ENCODE results near the gene SPATC1L. TPM values are rescaled to one million over a fixed set of nuclear protein-coding genes. Genes with fewer than 3 reads are reported as not detected.

The SPATC1L gene
- total RNA-seq, 2 experiments from 2014 or later: 4.7 to 8.3 TPM

DNA sequence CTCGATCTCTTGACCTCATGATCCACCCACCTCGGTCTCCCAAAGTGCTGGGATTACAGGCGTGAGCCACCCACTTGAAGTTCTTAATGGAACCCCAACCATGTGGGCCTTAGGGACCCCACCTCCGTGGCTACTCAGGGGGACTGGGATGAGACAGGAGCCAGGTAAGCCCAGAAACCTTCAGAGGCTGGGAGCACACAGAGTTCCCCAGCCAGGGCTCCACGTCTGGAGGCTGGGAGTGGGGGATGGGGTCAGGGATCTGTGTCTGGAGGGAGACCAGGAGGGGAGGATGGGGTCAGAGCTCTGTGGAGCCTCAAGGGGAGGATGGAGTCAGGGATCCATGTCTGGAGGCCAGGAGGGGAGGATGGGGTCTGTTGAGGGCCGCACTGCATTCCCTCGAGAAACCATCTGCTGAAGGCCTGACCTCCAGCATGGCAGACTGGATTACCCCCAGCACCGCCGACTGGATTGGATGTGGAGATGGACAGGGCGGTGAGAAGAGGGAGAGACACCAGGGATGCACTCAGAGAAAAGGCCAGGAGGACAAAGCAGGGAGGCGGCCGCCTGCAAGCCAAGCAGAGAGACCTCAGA, 26.8 kb downstream of the SPATC1L start:
- no peaks in the 10 kb centered on the region for H3K9me2 ChIP-seq (ENCODE audit: insufficient read depth, low read length)

DNA sequence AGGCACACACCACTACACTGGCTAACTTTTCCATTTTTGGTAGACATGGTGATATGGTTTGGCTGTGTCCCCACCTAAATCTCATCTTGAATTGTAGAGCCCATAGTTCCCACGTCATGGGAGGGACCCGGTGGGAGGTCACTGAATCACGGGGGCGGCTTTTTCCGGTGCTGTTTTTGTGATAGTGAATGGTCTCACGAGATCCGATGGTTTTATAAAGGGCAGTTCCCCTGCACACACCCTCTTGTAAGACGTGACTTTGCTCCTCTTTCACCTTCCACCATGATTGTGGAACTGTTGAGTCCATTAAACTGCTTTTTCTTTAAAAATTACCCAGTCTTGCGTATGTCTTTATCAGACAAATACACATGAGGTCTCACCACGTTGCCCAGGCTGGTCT, 27.6 kb downstream of the SPATC1L start:
- no TSS peak for BruUV-seq (replicated peaks)
- CTCF ChIA-PET (ENCODE audit: unreplicated experiment): no interaction called here
- POLR2A ChIA-PET: no interaction called here
- Histone ChIP-seq H3K27ac (ENCODE audit: low read depth, low read length, poor library complexity, severe bottlenecking) (no peak overlapping the region), H3K9me3 (ENCODE audit: low read length) (peaks cover 3% of the 10 kb centered on the region; the same call in 1 of the 2 replicates), H3K4me2 (ENCODE audit: low read length) (no peak overlapping the region), H3K79me2 (ENCODE audit: insufficient read depth, low read depth, low read length) (no peaks in the 10 kb centered on the region), H4K20me1 (ENCODE audit: insufficient read depth, low read length) (no peaks in the 10 kb centered on the region), H2AFZ (ENCODE audit: low read length) (no peak overlapping the region), H3K9me2 (ENCODE audit: insufficient read depth, low read length) (no peaks in the 10 kb centered on the region), H3K4me1 (ENCODE audit: insufficient read depth, low read length, poor library complexity, severe bottlenecking) (no peaks in the 10 kb centered on the region), H3K36me3 (ENCODE audit: insufficient read depth, low read length) (no peaks in the 10 kb centered on the region), H3K4me3 (ENCODE audit: low read depth, low read length, poor library complexity, severe bottlenecking) (no peak overlapping the region)
- intact Hi-C loops (cut with micrococcal nuclease; ENCODE audit: unreplicated experiment): no loop called here
- no peak for DNase-seq (ENCODE audit: low spot score)
- TF ChIP-seq EZH2phosphoT487 (IDR thresholded peaks at IDR 0.05; ENCODE audit: borderline replicate concordance, low read depth, low read length): no peak
- TF ChIP-seq, protein P1, sequence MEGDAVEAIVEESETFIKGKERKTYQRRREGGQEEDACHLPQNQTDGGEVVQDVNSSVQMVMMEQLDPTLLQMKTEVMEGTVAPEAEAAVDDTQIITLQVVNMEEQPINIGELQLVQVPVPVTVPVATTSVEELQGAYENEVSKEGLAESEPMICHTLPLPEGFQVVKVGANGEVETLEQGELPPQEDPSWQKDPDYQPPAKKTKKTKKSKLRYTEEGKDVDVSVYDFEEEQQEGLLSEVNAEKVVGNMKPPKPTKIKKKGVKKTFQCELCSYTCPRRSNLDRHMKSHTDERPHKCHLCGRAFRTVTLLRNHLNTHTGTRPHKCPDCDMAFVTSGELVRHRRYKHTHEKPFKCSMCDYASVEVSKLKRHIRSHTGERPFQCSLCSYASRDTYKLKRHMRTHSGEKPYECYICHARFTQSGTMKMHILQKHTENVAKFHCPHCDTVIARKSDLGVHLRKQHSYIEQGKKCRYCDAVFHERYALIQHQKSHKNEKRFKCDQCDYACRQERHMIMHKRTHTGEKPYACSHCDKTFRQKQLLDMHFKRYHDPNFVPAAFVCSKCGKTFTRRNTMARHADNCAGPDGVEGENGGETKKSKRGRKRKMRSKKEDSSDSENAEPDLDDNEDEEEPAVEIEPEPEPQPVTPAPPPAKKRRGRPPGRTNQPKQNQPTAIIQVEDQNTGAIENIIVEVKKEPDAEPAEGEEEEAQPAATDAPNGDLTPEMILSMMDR (conservative IDR thresholded peaks at IDR 0.05; ENCODE audit: low read length): no peak

More for the DNA sequence above, 26.8 kb downstream of the SPATC1L start:
- Histone ChIP-seq H3K4me3 (ENCODE audit: low read depth, low read length, poor library complexity, severe bottlenecking) (no peak overlapping the region), H3K9me3 (ENCODE audit: low read length) (peaks cover 3% of the 10 kb centered on the region; the same call in 1 of the 2 replicates), H3K36me3 (ENCODE audit: insufficient read depth, low read length) (no peaks in the 10 kb centered on the region), H4K20me1 (ENCODE audit: insufficient read depth, low read length) (no peaks in the 10 kb centered on the region), H3K27ac (ENCODE audit: low read depth, low read length, poor library complexity, severe bottlenecking) (no peak overlapping the region), H3K4me2 (ENCODE audit: low read length) (no peak overlapping the region), H2AFZ (ENCODE audit: low read length) (no peak overlapping the region), H3K79me2 (ENCODE audit: insufficient read depth, low read depth, low read length) (no peaks in the 10 kb centered on the region), H3K4me1 (ENCODE audit: insufficient read depth, low read length, poor library complexity, severe bottlenecking) (no peaks in the 10 kb centered on the region)
- CTCF ChIA-PET (ENCODE audit: unreplicated experiment): no interaction called here
- POLR2A ChIA-PET: no interaction called here
- intact Hi-C loops (cut with micrococcal nuclease; ENCODE audit: unreplicated experiment): no loop called here
- BruUV-seq (replicated peaks): no TSS peak
- TF ChIP-seq, protein P1 (conservative IDR thresholded peaks at IDR 0.05; ENCODE audit: low read length): no peak
- TF ChIP-seq EZH2phosphoT487 (IDR thresholded peaks at IDR 0.05; ENCODE audit: borderline replicate concordance, low read depth, low read length): no peak
- no peak for DNase-seq (ENCODE audit: low spot score)

DNA sequence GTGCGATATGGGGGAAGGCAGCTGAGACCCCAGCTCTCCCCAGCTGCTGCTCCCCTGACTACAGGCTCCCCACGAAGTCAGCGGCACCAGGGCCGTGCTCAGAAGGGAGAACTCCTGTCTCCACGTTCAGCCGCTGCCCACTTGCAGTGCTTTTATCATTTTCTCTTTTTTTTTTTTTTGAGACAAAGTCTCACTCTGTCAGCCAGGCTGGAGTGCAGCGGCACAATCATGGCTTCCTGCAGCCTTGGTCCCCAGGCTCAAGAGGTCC, 27.9 kb downstream of the SPATC1L start:
- peaks cover 3% of the 10 kb centered on the region; the same call in 1 of the 2 replicates for H3K9me3 ChIP-seq (ENCODE audit: low read length)
- BruUV-seq (replicated peaks): no TSS peak
- CTCF ChIA-PET (ENCODE audit: unreplicated experiment): no interaction called here
- H2AFZ ChIP-seq (ENCODE audit: low read length): no peak overlapping the region
- no peak overlapping the region for H3K4me2 ChIP-seq (ENCODE audit: low read length)
- intact Hi-C loops (cut with micrococcal nuclease; ENCODE audit: unreplicated experiment): no loop called here
- TF ChIP-seq, protein P1 (conservative IDR thresholded peaks at IDR 0.05; ENCODE audit: low read length): no peak
- no peak for TF ChIP-seq EZH2phosphoT487 (IDR thresholded peaks at IDR 0.05; ENCODE audit: borderline replicate concordance, low read depth, low read length)
- H4K20me1 ChIP-seq (ENCODE audit: insufficient read depth, low read length): no peaks in the 10 kb centered on the region
- no peaks in the 10 kb centered on the region for H3K79me2 ChIP-seq (ENCODE audit: insufficient read depth, low read depth, low read length)
- no peak overlapping the region for H3K27ac ChIP-seq (ENCODE audit: low read depth, low read length, poor library complexity, severe bottlenecking)
- POLR2A ChIA-PET: no interaction called here
- no peak for DNase-seq (ENCODE audit: low spot score)
- no peak overlapping the region for H3K4me3 ChIP-seq (ENCODE audit: low read depth, low read length, poor library complexity, severe bottlenecking)
- H3K36me3 ChIP-seq (ENCODE audit: insufficient read depth, low read length): no peaks in the 10 kb centered on the region
- H3K9me2 ChIP-seq (ENCODE audit: insufficient read depth, low read length): no peaks in the 10 kb centered on the region
- no peaks in the 10 kb centered on the region for H3K4me1 ChIP-seq (ENCODE audit: insufficient read depth, low read length, poor library complexity, severe bottlenecking)

All from OCI-LY7 (cell line).